ENCODE measurements around the gene FBXO34.
"Not testable (repeated sequence)": the region's sequence is repeated elsewhere in the genome, so short reads cannot be mapped to it uniquely, and the experiment has no call there.

The FBXO34 gene

DNA sequence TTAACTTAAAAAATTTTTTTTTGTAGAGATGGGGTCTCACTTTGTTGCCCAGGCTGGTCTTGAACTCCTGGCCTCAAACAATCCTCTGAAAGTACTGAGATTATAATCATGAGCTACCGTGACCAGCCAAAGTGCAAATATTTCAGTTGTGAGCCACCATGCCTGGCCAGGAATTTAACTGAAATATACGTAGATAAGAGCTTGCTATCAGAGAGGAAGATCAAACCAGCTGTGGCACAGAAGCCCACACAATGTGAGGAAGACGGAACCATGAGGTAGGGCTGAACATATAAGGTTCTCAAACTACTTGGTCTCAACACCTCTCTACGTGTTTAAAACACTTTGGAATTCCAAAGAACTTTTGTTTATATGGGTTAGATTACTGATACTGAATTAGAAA is 111.3 kb downstream of the FBXO34 start:
- no peak for TF ChIP-seq CTCF (IDR thresholded peaks at IDR 0.05; ENCODE audit: control extremely low read depth, extremely low read depth, low read depth, missing control alignments)
- no peak for DNase-seq (ENCODE audit: extremely low spot score)
- POLR2A ChIA-PET: no interaction called here
- CTCF ChIA-PET: interaction anchor here (0.9 to 1.7 kb wide), 3 partner anchors 14 to 28 kb away, joined by 3 to 4 read pairs (median 3); no protein-coding TSS in a partner anchor

GRCh38 chr14:55383056-55383466 is 111.8 kb downstream of the FBXO34 start:
- DNase-seq (ENCODE audit: extremely low spot score); POLR2A ChIA-PET: not testable (repeated sequence)
- CTCF ChIA-PET: interaction anchor here (0.8 to 1.7 kb wide), 3 partner anchors 11 to 170 kb away, joined by 3 to 4 read pairs (median 4); no protein-coding TSS in a partner anchor

DNA sequence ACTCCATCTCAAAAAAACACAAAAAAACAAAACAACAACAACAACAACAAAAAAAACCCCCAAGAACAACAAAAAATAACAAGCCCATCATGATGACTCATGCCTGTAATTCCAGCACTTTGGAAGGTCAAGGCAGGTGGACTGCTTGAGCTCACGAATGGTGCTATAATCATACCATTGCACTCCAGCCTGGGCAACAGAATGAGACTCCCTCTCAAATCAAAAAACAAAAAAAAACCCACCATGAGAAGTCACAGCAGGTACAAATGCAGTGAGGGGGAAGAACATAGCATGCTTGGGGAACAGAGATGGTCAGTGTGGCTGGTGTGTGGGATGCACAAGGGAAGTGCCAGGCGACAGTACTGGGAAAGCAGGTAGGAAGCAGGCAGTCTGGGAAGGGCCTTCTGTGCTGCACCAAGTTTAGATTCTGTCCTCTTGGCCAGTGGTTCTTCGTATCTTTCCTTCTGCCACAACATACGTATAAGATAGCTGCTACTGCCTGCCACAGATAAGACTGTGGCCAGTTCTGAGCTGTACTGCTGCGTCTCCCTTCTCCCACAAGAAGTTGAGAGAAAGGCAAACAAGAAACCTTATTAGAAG is 112.4 kb downstream of the FBXO34 start:
- no peak for TF ChIP-seq CTCF (IDR thresholded peaks at IDR 0.05; ENCODE audit: control extremely low read depth, extremely low read depth, low read depth, missing control alignments)
- ChIA-PET POLR2A (interaction anchor here (0.6 kb wide), 1 partner anchor 102 kb away, joined by 4 read pairs; no protein-coding TSS in a partner anchor), CTCF (interaction anchor here (0.8 to 1.7 kb wide), 3 partner anchors 8 to 171 kb away, joined by 3 to 4 read pairs (median 3); no protein-coding TSS in a partner anchor)
- no peak for DNase-seq (ENCODE audit: extremely low spot score)

DNA sequence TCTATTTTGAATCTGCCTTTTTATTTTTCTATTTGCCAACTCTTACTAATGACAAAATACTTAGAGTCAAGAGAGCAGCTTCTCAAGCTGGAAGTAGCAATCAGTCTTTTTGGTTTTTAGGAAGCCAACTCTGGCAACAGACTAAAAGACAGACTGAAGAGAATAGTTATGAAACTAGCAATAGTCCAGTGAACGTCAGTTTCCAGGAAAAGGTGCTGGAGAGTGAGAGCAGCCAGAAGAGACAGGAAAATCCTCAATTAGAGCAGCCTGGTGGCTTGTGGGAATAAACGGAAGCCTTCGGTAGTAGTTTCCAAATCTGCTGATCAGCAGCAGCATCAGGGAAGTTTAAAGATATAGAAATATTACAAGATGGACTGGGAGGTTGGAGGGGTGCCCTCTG is 113.3 kb downstream of the FBXO34 start:
- ChIA-PET POLR2A (no interaction called here), CTCF (interaction anchor here (1.1 to 1.7 kb wide), 2 partner anchors 9 to 10 kb away, joined by 3 to 4 read pairs; no protein-coding TSS in a partner anchor)
- no peak for DNase-seq (ENCODE audit: extremely low spot score)
- no peak for TF ChIP-seq CTCF (IDR thresholded peaks at IDR 0.05; ENCODE audit: control extremely low read depth, extremely low read depth, low read depth, missing control alignments)

DNA sequence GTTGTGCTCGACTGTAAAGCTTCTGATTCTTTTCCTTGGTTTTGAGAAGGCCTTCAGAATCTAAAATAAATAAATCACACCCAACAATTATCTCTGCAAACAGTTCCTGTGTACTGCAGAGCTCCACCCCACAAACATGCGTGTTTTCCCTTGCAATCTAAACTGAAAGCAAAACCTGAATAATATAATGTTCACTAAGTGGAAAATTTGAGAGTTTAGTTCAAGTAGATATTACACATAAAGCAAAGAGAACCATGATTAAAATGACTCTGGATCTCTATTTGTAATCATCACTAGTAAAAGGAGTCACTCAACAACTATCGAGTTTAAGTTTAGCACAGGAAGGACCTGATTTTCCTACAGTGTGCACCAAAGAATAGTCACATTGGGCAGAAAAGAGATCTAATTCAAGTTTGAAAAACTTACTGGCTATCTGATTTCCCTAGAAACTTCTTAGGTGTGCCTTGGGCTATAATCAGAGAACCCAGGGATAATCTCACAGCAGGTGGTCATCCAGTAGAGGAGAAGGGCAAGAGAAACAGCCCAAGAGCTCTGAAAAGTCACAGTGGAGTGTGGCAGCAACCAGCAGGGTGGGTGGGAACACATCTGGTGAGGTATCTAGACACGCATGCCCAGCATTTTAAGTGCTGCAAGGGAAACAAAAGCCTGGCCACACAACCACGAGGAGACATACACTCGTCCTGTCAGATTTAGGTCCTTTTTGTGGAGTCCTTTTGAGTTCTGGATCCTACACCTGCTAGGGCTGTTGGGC is 115.0 kb downstream of the FBXO34 start:
- ChIA-PET POLR2A (no interaction called here), CTCF (interaction anchor here (0.8 to 1.3 kb wide), 4 partner anchors 31 to 288 kb away, joined by 3 to 5 read pairs (median 3); no protein-coding TSS in a partner anchor)
- TF ChIP-seq CTCF (IDR thresholded peaks at IDR 0.05; ENCODE audit: control extremely low read depth, extremely low read depth, low read depth, missing control alignments): no peak
- no peak for DNase-seq (ENCODE audit: extremely low spot score)

- ChIA-PET POLR2A (no interaction called here), CTCF (interaction anchor here (0.8 kb wide), 1 partner anchor 174 kb away, joined by 3 read pairs; no protein-coding TSS in a partner anchor)
- no peak for TF ChIP-seq CTCF (IDR thresholded peaks at IDR 0.05; ENCODE audit: control extremely low read depth, extremely low read depth, low read depth, missing control alignments)
- DNase-seq (ENCODE audit: extremely low spot score): no peak
These were observed 115.9 kb downstream of the FBXO34 start for GRCh38 chr14:55387121-55387520.

DNA sequence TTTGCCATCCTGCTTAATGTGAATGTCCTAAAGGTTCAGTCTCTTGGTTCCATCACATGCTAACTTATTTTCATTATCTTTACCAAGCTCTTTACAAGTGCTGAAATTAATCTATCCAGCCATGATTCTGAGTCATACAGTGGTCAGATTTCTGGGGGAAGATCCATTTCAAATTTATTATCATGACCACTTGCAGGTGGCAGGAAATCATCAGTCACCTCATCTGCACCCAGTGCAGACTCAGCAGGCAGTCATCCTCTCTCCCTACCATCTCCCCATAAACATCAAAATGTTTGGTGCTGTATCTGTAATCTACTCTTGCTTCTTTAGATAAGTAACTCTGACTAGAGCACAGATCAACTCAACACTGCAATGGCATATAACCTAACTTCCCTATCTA is 116.9 kb downstream of the FBXO34 start:
- TF ChIP-seq CTCF (IDR thresholded peaks at IDR 0.05; ENCODE audit: control extremely low read depth, extremely low read depth, low read depth, missing control alignments): no peak
- ChIA-PET POLR2A (no interaction called here), CTCF (no interaction called here)
- DNase-seq (ENCODE audit: extremely low spot score): no peak
